Astrocyte of the cerebellum (primary cell): Measurements from ENCODE around the gene CCR4.

ENCODE experiments used
- DNase-seq: peaks from one replicate; pipeline ENCODE4 v3.0.0-alpha.2; 2011; ENCODE audit warnings: low read depth
- H3K4me3 ChIP-seq: 2 replicates; pipeline ENCODE4 v1.5.1; 2011; ENCODE audit warnings: mild to moderate bottlenecking, low read depth, low read length, moderate library complexity
- in situ Hi-C: cut with HindIII; loops from 2 replicates; pipeline ENCODE4 v1.10.0; 2017; ENCODE audit warnings: low sequenced_read_pairs
- TF ChIP-seq, protein P1 (sequence below): IDR thresholded peaks from 2 replicates; pipeline ENCODE4 v1.5.1; 2012; ENCODE audit warnings: low read length, low read depth, moderate library complexity, mild to moderate bottlenecking; ENCODE audit errors: missing control alignments

Gene CCR4

DNA sequence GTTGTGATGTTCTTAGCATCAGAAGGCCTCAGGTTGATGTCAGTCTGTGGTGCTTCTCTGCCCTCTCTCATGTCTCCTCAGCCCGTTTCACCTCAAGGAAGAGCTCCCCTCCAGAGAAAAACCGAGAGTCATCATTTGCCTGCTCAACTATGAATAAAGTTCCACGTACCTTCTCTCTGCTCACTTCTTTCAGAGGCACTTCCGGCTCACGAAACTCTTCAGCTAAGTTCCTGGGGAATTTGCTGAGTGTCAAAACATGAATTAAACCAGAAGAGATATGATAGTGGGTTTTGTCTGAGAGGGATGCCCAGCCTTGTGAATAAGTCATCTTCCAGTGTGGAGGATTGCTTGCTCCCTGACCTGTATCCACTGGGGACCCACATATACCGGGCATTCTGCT is 37.7 kb downstream of the CCR4 start:
- no peak for DNase-seq
- H3K4me3 ChIP-seq, result no peak overlapping the region
- TF ChIP-seq, protein P1, sequence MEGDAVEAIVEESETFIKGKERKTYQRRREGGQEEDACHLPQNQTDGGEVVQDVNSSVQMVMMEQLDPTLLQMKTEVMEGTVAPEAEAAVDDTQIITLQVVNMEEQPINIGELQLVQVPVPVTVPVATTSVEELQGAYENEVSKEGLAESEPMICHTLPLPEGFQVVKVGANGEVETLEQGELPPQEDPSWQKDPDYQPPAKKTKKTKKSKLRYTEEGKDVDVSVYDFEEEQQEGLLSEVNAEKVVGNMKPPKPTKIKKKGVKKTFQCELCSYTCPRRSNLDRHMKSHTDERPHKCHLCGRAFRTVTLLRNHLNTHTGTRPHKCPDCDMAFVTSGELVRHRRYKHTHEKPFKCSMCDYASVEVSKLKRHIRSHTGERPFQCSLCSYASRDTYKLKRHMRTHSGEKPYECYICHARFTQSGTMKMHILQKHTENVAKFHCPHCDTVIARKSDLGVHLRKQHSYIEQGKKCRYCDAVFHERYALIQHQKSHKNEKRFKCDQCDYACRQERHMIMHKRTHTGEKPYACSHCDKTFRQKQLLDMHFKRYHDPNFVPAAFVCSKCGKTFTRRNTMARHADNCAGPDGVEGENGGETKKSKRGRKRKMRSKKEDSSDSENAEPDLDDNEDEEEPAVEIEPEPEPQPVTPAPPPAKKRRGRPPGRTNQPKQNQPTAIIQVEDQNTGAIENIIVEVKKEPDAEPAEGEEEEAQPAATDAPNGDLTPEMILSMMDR, result no peak
- in situ Hi-C loops, result no loop called here

DNA sequence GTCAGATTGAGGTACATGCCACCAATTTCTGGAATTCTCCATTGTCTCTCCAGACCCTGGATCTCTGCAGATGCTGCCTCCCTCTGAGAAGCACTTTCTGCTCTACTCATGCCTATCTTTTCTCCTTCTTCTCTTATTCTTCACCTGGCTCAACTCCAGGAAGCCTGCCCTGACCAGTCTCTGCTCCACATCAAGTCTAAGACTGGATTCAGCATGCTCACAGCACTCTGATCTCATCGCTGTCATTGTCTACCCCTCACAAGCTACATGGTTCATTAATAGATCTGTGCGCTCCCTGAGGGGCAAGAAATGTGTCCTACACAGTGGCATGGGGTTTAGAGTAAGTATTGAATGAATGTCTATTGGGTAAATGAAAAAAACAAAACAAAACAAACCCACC is 38.7 kb downstream of the CCR4 start:
- TF ChIP-seq, protein P1, result no peak
- in situ Hi-C loops, result no loop called here
- no peak for DNase-seq
- no peak overlapping the region for H3K4me3 ChIP-seq

DNA sequence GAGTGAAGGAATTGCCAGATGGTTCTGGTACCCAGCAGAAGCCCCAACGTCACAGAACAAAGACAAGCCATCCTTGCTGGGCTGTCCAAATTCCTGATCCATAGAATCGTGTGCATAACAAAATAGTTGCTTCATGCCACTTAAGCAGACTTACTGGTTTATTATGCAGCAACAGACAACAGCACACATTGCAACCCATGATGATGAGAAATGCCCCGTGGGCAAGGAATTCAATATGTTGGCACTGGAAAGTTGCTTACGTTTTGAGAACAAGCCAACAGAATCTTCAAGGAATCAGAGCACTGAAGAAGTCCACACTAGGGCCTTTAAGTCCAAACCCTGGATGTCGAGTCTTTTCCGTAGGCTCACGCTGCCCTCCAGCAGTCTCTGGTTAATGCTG is 40.3 kb downstream of the CCR4 start:
- in situ Hi-C loops, result no loop called here
- no peak overlapping the region for H3K4me3 ChIP-seq
- TF ChIP-seq, protein P1, result no peak
- no peak for DNase-seq

DNA sequence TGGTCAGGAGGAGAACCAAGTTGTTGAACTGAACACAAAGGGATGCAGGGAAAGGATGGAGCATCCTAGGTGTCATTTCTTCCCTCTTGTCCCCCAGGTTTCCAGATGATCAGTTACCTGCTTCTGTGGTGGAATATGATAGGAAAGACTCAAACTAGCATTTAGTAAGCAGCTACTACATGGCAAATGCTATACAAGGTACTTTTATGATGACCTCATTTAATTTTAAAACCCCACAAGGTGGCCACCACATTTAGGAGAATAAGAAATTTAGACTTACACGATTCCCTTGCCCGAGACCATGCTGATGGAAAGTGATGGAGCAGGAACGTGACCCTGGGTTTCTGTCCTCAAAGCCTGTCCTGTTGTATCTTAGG is 40.9 kb downstream of the CCR4 start:
- TF ChIP-seq, protein P1, result no peak
- in situ Hi-C loops, result no loop called here
- H3K4me3 ChIP-seq, result no peak overlapping the region
- DNase-seq, result no peak

DNA sequence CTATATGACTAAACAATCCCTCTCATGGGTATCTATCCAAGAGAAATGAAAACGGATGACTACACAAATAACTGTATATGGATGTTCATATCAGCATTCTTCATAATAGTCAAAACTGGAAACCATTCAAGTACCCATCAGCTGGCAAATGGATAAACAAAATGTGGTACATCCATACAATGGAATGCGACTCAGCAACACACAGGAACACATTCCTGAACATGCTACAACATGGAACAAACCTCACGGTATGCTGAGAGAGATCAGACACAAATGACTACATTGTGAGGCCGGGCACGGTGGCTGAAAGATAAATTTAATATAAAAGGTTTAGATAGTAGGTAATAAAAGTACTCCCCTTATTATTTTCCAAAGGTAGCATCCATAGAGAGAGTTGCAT is 42.6 kb downstream of the CCR4 start:
- in situ Hi-C loops, result no loop called here
- H3K4me3 ChIP-seq, result no peak overlapping the region
- no peak for DNase-seq
- TF ChIP-seq, protein P1, result no peak

DNA sequence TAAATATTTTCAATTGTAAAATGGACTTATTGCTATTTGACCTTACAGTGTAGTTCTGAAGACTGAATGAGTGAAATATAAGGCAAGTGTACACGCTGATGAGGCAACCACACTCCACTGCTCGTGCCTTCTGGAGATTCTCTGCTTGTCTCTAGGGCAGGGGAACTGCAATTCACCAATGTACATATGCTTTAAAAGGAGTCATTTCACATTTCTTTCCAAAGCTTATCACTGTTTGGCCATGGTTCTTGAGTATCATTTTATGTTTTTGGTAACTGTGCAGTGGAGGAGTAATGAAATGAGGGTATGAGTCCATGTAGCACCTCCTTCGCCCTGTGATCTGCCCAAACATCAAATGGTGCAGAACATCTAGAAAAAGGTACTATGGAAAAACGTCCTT is 43.7 kb downstream of the CCR4 start:
- H3K4me3 ChIP-seq, result no peak overlapping the region
- in situ Hi-C loops, result no loop called here
- TF ChIP-seq, protein P1, result no peak
- DNase-seq, result no peak

DNA sequence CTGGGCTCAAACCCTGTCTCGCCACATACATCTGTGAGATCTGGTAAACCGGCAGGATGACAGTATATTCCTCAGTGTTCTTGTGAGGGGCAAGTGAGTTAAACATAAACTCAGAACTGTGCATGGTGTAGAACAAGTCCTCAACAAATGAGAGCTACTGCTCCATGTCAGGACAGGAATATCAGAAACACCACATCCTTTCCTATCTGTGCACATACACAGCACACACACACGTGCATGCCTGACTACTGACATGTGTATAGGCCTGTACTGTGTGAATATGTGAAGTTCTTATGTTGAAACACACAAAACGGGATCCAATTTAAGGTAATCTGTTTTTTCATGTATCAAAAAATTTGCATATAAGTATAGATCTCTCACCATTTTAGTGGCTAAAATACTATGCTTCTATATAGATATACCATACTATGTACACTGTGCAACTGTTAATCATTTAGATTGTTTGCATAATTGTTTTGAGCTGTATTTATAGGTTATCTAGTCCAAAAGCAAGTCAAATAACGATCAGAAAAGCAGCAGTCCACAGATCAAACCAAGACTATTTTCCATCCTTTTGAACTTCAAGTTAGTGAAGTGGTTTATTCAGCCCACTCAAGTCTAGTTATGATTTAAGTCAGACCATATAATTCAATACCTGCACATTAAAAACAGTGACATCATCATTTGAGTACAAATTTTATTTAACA is 44.8 kb downstream of the CCR4 start:
- TF ChIP-seq, protein P1, result no peak
- in situ Hi-C loops, result no loop called here
- no peak overlapping the region for H3K4me3 ChIP-seq
- DNase-seq, result no peak
